ENCODE results near the gene MYLK3.

MYLK3 gene

GRCh38 chr16:46727184-46727583 lies 21.0 kb downstream of the MYLK3 start:
- no peak for DNase-seq (ENCODE audit: low read depth in 2 of 2)

DNA sequence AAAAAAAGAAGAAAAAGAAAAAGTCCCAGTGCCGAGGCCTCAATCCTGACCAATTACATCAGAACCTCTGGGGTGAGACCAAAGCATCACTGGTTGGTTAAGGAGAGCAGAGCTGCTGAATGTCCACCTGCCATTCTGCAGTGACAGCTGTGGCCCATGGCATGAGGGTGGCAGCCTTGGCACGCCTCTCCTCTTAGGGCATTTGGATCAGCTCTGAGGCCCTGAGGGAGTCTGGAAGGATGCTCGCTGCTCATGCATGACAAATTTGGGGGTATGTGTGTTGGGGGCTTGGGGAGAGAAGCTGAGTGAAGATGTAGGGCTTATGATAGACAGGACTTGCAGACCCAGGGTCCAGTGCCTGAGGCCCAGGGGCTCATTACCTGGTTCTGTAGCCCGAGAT lies 26.3 kb downstream of the MYLK3 start:
- no peak for DNase-seq (ENCODE audit: low read depth in 2 of 2)

DNA sequence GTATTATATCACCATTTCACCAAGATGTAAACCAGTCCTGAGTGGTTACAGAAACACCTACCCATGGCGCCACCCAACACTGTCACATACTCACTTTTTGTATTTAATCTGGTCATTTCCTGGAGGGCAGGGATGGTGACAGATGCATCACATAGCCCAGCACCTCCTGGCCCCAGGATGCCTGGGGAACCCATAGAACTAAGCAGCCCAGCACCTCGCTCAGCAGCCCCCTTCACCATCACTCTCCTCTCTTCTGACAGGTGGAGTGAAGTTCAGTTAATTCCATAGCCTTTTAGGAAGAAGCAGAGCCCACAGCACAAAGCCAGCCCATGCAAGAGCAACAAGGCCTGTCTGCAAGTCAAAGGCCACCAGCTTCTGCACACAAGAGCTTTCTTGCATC lies 27.5 kb downstream of the MYLK3 start:
- no peak for DNase-seq (ENCODE audit: low read depth in 2 of 2)

- no peak for DNase-seq (ENCODE audit: low read depth in 2 of 2)
These were observed 28.6 kb downstream of the MYLK3 start for GRCh38 chr16:46719528-46719927.

DNA sequence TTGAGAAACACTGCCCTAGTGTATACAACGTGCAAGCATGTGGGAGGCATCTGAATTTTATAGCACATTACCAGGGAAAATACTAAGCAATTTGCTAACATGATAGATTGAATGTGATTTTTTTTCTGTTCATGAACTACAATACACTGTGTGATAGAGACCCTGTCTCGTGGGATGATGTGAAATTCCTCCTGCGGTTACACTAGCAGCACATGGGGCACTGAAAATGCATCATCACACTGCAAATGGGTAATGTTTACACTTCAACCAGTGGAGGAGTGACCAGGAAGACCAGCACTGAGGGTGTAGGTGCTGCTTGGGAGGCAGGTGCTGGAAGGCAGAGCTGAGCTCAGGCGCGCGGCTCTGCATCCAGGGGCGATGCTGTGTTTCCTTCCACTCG lies 29.9 kb downstream of the MYLK3 start:
- no peak for DNase-seq (ENCODE audit: low read depth in 2 of 2)

DNA sequence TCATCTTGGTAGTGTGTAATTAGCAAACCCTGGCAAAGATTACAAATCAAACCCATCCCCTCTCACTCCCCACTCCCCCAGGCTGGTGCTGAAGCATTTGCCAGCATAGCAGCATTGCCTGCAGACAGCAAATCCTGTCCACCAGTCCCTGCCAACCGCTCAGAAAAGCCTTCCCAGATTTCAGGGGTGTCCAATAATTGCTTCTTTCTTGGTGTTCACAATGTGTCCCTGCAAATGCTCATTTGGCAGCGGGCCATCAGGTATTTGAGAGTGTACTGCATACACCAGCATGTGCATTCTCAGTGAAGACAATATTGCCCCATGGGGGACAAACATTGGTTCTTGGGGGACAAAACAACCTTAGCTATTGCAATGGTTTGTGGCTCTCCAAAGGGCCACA lies 30.5 kb downstream of the MYLK3 start:
- DNase-seq (ENCODE audit: low read depth in 2 of 2): no peak

DNA sequence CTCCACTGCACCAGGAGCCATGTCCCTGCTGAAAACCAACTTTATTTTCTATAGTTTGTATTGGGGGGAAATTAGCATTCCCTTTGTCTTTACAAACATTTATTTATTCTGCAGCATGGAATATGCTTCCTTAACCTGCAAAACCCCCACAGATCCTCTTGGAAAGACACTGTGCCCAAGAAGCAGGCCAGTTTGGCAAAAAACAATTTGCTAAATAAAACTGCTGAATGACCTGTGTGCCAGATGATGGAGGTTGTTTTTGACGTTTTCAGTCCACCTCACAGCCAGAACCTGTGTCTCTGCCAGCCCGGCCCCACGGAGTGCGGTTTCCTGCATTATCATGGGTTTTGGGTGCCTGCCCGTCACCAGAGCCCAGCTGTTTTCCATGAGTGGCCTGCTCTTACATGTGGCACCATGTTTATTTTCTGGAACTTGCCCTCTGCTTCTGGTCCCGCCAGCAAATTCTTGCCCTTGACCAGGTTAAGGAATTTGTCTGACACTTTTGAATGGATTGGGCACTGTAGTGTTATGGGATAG lies 32.3 kb downstream of the MYLK3 start:
- DNase-seq (ENCODE audit: low read depth in 2 of 2): no peak

- no peak for DNase-seq (ENCODE audit: low read depth in 2 of 2)
These were observed 33.1 kb downstream of the MYLK3 start for GRCh38 chr16:46714797-46715591.

DNA sequence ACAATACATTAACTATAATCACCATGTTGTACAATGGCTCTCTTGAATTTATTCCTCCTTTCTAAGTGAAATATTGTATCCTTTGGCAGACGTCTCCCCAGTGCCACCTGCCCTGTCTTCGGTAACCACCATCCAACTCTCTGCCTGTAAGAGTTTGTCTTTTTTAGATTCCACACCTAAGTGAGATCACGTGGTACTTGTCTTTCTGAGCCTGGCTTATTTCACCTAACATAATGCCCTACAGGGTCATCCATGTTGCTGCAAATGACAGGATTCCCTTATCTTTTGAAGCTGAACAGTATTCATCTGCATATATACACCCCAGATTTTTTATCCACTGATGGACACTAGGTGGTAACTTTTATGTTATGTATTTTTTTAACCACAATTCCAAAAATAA lies 34.5 kb downstream of the MYLK3 start:
- DNase-seq (ENCODE audit: low read depth in 2 of 2): no peak

GRCh38 chr16:46712911-46713310 lies 35.2 kb downstream of the MYLK3 start:
- no peak for DNase-seq (ENCODE audit: low read depth in 2 of 2)

DNA sequence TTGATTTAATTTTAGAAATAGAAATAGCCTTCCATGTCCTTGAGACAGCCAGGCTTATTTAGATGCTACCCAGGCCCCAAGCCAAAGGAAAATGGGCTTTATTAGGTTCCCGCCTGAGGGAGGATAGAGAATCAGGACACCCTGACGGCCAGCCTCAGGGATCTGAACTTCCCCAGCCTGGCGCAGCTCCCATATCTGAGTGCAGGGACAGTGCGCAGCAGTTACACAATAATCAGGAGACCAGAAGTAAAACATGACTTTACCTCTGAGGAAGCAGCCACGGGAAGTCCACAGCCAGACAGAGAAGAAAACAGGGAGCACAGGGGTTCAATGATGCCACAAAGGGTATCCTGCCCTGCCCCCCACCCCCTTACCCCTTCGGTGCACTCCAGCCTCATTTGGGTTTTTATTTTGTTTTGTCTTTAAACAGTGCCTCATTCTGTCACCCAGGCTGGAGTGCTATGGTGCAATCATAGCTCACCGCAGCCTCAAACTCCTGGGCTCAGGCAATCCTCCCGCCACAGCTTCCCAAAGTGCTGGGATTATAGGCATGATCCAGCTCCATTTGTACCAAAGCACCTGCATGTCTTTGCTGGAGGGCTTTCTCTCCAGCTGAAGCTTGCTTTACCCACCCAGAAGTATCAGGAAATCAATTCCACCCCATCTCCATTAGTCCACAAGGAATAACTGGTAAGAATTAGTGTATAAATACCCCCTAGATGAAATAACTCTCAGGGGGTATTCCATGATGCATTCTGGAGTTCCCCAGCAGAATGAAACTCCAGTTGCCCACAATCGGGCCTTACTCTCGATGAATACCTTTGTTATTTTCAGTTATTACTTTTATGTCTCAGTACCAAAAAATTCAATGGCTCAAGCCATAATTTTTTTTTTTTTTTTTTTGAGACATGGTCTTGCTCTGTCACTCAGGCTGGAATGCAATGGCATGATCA lies 36.8 kb downstream of the MYLK3 start:
- DNase-seq (ENCODE audit: low read depth in 2 of 2): no peak

DNA sequence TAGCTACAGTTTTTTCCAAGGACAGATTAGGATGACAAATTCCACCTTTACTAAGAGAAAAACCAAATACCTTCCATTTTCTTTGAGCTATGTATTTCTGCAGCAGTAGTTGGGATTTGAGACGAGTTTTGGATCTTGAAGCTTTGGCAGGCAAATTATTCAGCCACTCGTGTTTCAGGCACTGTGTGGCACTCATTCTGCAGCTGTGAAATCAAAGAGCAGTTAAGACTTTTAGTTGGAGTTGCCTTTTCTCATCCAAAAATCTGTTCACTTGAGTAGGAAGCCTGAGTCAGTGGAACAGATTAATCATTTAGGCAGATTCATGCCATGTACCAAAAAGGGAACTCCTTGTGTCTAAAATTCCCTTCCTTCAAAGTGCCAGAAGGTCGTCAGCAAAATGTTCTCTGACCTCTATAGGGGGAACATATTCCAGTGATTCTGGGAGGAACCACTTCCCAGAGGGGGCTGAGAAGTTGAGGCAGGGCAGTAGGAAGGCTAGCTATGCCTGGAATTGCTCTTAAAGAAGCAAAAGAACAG lies 38.6 kb downstream of the MYLK3 start:
- no peak for DNase-seq (ENCODE audit: low read depth in 2 of 2)

- no peak for DNase-seq (ENCODE audit: low read depth in 2 of 2)
These were observed 41.5 kb downstream of the MYLK3 start for GRCh38 chr16:46706642-46707041.

GRCh38 chr16:46702030-46702429 lies 46.1 kb downstream of the MYLK3 start:
- no peak for DNase-seq (ENCODE audit: low read depth in 2 of 2)

GRCh38 chr16:46701615-46702014 lies 46.5 kb downstream of the MYLK3 start:
- no peak for DNase-seq (ENCODE audit: low read depth in 2 of 2)

DNA sequence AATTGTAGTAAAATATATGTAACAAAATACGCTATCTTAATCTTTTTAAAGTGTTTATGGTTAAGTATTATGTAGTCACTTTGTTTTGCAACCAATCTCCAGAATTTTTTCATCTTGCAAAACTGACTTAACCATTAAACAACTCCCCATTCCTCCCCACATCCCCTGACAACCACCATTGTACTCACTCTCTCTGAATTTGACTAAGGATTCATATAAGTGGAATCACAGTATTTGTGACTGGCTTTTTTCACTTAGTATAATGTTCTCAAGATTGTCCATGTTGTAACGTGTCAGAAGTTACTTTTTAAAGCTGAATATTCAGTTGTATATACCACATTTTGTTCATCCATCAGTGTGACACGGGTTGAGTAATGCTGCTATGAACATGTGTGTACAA lies 48.1 kb downstream of the MYLK3 start:
- no peak for DNase-seq (ENCODE audit: low read depth in 2 of 2)

- no peak for DNase-seq (ENCODE audit: low read depth in 2 of 2)
These were observed 51.2 kb downstream of the MYLK3 start for GRCh38 chr16:46696957-46697356.

DNA sequence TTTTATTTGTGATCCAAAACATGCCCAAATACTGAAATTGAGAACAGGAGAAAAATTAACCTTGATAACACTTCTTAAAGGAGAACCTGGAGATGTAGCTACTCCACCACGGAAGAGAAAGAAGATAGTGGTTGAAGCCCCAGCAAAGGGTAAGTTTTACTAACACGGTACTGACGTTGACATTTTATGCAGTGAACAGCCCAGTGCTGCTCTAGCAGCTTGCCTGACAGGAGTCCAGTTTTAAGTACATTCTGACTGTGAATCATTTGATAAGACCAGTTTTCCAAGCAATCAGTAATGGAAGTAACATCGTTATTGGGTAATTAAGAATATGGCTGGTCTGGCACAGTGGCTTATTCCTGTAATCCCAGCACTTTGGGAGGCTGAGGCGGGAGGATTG lies 52.2 kb downstream of the MYLK3 start:
- DNase-seq (ENCODE audit: low read depth in 2 of 2): no peak

DNA sequence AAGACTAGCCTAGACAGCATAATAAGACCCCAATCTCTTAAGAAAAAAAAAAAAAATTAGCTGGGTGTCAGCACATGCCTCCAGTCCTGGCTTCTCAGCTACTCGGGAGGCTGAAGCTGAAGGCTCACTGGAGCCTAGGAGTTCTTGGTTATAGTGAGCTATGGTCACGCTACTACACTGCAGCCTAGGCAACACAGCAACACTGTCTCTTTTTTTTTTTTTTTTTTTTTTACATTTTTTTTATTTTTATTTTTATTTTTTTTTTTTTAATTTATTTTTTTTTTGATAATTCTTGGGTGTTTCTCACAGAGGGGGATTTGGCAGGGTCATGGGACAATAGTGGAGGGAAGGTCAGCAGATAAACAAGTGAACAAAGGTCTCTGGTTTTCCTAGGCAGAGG lies 54.5 kb downstream of the MYLK3 start:
- no peak for DNase-seq (ENCODE audit: low read depth in 2 of 2)

- no peak for DNase-seq (ENCODE audit: low read depth in 2 of 2)
These were observed 56.4 kb downstream of the MYLK3 start for GRCh38 chr16:46691726-46692125.

DNA sequence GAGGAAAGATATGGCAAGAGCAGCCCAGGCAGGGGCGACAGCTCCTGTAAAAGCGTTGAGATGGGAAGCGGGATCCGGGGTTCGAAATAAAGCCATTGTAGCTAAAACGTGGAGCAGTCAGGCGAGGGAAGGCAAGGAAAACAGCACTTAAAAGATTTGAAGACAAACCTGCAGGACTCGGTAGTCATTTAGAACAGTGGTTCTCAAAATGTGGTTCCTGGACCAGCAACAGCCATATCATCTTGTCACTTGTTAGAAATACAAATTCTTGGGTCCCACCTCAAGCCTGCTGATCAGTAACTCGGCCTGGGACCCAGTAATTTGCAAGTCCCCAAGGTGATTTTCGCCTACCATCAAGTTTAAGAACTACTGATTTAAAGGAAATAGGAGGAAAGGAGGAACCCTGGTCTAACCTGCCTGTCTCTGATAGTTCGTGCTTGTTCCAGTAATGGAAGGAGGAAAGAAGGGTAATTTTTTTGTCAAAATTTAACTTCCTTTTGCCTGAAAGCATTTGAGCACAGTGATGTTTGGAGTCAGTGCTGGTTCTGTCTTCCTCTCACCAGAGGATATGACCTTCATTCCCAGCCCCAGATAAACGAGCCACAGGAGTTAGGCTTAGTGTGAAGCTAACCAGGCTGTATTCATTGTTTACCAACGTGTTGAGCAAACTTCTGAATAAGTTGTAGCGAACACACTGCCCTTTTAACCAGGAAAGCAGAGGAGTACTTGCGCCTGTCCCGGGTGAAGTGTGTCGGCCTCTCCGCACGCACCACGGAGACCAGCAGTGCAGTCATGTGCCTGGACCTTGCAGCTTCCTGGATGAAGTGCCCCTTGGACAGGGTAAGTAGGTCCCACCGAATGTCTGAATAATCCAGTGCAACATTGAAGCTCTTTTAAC lies 57.6 kb downstream of the MYLK3 start:
- no peak for DNase-seq (ENCODE audit: low read depth in 2 of 2)
